ENCODE results near the gene IL16.

The IL16 gene

DNA sequence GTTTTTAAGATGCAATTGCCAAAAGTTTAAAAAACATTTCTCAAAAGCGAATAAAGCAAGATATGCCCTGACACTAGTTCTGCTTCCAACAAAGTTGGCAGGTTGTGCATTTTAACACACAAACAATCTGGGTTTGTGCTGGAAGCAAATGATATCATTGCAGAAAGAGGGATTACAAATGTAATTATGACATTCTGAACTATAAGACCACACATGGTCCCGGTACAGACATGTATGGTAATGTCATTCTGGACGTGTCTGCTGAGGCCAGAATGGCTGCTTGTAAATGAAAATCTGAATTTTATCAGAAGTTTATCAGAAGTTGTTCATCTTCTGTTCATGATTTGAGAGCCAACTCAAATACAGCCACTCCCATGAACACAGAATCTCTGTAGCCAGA lies 166.6 kb downstream of the IL16 start:
- H3K4me1 ChIP-seq (ENCODE audit: control insufficient read depth, insufficient read depth, low read length): no peaks in the 10 kb centered on the region
- H3K9me3 ChIP-seq (ENCODE audit: control insufficient read depth, insufficient read depth, low read length): no peaks in the 10 kb centered on the region
- H3K27me3 ChIP-seq (ENCODE audit: control insufficient read depth, insufficient read depth, low read length): no peaks in the 10 kb centered on the region
- no peak for DNase-seq (ENCODE audit: low read depth, low spot score)
- WGBS (ENCODE audit: insufficient coverage, insufficient read length): no CpG with 5 or more reads among the region's 3 CpGs
- no peak overlapping the region for H3K4me3 ChIP-seq (ENCODE audit: low read length)
- no peaks in the 10 kb centered on the region for H3K36me3 ChIP-seq (ENCODE audit: control insufficient read depth, insufficient read depth, low read length)
- no peak overlapping the region for H3K27ac ChIP-seq (ENCODE audit: low read length)
